K562 (cell line): ENCODE results near the gene SLCO2B1. TPM values are rescaled to one million over a fixed set of nuclear protein-coding genes. Genes with fewer than 3 reads are reported as not detected.

ENCODE experiments used
- ATAC-seq: fragments of 200-7000 bp; cut with Tn5 transposase; 3 replicates; pipeline ENCODE4 v1.9.1; 2020; ENCODE audit warnings: moderate library complexity
- BruUV-seq: library from RNA; stranded (reverse); fragments of 400-500 nt; replicated peaks from 2 replicates; lab custom pipeline; 2021; lab: Mats Ljungman, UMichigan
- CTCF ChIA-PET: fragments of 300-600 bp; formaldehyde crosslinking; extraction: SDS; loops from one replicate; lab custom pipeline; 2021; ENCODE audit warnings: low intra/inter-chr PET ratio; lab: Yijun Ruan, JAX
- POLR2A ChIA-PET: fragments of 300-600, 350-650 bp; sonication (Branson Sonifier 250); formaldehyde crosslinking; extraction: SDS; loops from one replicate; lab custom pipeline; 2021; ENCODE audit warnings: antibody characterized with exemption, inconsistent platforms; lab: Yijun Ruan, JAX
- DNase-seq, 4 experiments: peaks; one replicate each; pipeline versions ENCODE4 v3.0.0 to v3.0.0-alpha.2; 2011 to 2018; ENCODE audit warnings: low spot score in 3 of 4, mixed read lengths in 3 of 4; ENCODE audit errors: extremely low read depth in 1 of 4
- FAIRE-seq: peaks from 2 replicates; lab custom pipeline; 2011; peaks lifted over from hg19 to GRCh38; lab: Jason Lieb, UNC
- H2AFZ ChIP-seq: 2 replicates; pipeline ENCODE4 v1.6.0; 2011; ENCODE audit warnings: low read depth, low read length, control low read depth, inconsistent platforms
- H3K27ac ChIP-seq: fragments of 200-600 bp; 3 replicates; pipeline ENCODE4 v1.8.0; 2011; ENCODE audit warnings: low read depth, mild to moderate bottlenecking, control low read depth, inconsistent platforms, low read length, moderate library complexity, mixed read lengths; ENCODE audit errors: extremely low read depth
- H3K27me3 ChIP-seq, 2 experiments: fragments of 300-600 bp in 1 of 2; 2 replicates in 1 of 2; 3 replicates in 1 of 2; pipeline versions ENCODE4 v1.6.0 to v1.8.0; 2011; ENCODE audit warnings: inconsistent platforms in 2 of 2, low read length in 2 of 2, mild to moderate bottlenecking in 1 of 2, mixed read lengths in 1 of 2, moderate library complexity in 1 of 2; ENCODE audit not compliant: control insufficient read depth in 2 of 2, insufficient read depth in 2 of 2
- H3K36me3 ChIP-seq: fragments of 300-600 bp; 3 replicates; pipeline ENCODE4 v1.8.0; 2011; ENCODE audit warnings: mild to moderate bottlenecking, low read length, inconsistent platforms; ENCODE audit not compliant: control insufficient read depth, insufficient read depth
- H3K4me1 ChIP-seq, 2 experiments: fragments of 200-600 bp in 1 of 2; replicated peaks in 1 of 2; 2 replicates in 1 of 2; 3 replicates in 1 of 2; pipeline versions ENCODE4 v1.5.1 to v1.8.0; 2011; ENCODE audit warnings: inconsistent platforms in 2 of 2, low read length in 2 of 2, mild to moderate bottlenecking in 1 of 2, mixed read lengths in 1 of 2, moderate library complexity in 1 of 2; ENCODE audit not compliant: control insufficient read depth in 2 of 2, insufficient read depth in 2 of 2
- H3K4me2 ChIP-seq: 2 replicates; pipeline ENCODE4 v1.6.1; 2011; ENCODE audit warnings: low read length, control low read depth, inconsistent platforms, mixed read lengths; ENCODE audit not compliant: insufficient read depth
- H3K4me3 ChIP-seq: fragments of 200-600 bp; sonication (generic), shearing (Covaris generic); 2 replicates; pipeline ENCODE4 v1.5.1; 2016; ENCODE audit warnings: control low read depth, inconsistent platforms
- H3K79me2 ChIP-seq: fragments of 200-600 bp; 3 replicates; pipeline ENCODE4 v1.8.0; 2011; ENCODE audit warnings: low read length, inconsistent platforms; ENCODE audit not compliant: control insufficient read depth, insufficient read depth
- H3K9ac ChIP-seq, 2 experiments: 2 replicates each; pipeline versions ENCODE4 v1.6.0 to v1.6.1; 2011; ENCODE audit warnings: low read depth in 2 of 2, low read length in 2 of 2, control low read depth in 1 of 2, inconsistent platforms in 1 of 2, mild to moderate bottlenecking in 1 of 2, mixed read lengths in 1 of 2; ENCODE audit not compliant: insufficient read depth in 1 of 2
- H3K9me1 ChIP-seq: one replicate; pipeline ENCODE4 v1.6.0; 2011; ENCODE audit warnings: inconsistent platforms, mild to moderate bottlenecking, low read length, moderate library complexity; ENCODE audit not compliant: control insufficient read depth, insufficient read depth
- H3K9me3 ChIP-seq: replicated peaks from 2 replicates; pipeline ENCODE4 v1.5.1; 2011; ENCODE audit warnings: low read depth, low read length, inconsistent platforms; ENCODE audit not compliant: control insufficient read depth, insufficient read depth
- H4K20me1 ChIP-seq: replicated peaks from 2 replicates; pipeline ENCODE4 v1.6.1; 2011; ENCODE audit warnings: low read length, inconsistent platforms, mixed read lengths; ENCODE audit not compliant: control insufficient read depth, insufficient read depth
- ARID1B ChIP-seq: fragments of 450-650 bp; IDR thresholded peaks from 2 replicates; pipeline ENCODE4 v1.6.1; 2016; ENCODE audit warnings: antibody characterized with exemption, mild to moderate bottlenecking, inconsistent platforms
- ARID4B ChIP-seq: sonication (generic); formaldehyde crosslinking; IDR thresholded peaks from 2 replicates; pipeline ENCODE4 v1.8.0; 2022; ENCODE audit warnings: mild to moderate bottlenecking, missing genetic modification reagents
- CHD4 ChIP-seq: fragments of 200-600 bp; sonication (generic); IDR thresholded peaks from 3 replicates; pipeline ENCODE4 v1.6.1; 2012; ENCODE audit warnings: low read depth, mild to moderate bottlenecking, mixed read lengths, low read length, inconsistent platforms; ENCODE audit not compliant: insufficient read depth, insufficient replicate concordance, poor library complexity, severe bottlenecking
- KAT8 ChIP-seq: fragments of 450-650 bp; IDR thresholded peaks from 2 replicates; pipeline ENCODE4 v1.6.1; 2016; ENCODE audit warnings: low read depth, mild to moderate bottlenecking
- KDM4B ChIP-seq, 2 experiments: fragments of 450-650 bp in 1 of 2; sonication (generic) in 1 of 2; IDR thresholded peaks; 2 replicates each; pipeline ENCODE4 v1.6.1; 2016 to 2017; ENCODE audit warnings: borderline replicate concordance in 2 of 2, antibody characterized with exemption in 1 of 2, low read depth in 1 of 2, mild to moderate bottlenecking in 1 of 2
- NFE2L1 ChIP-seq: fragments of 450-650 bp; IDR thresholded peaks from 2 replicates; pipeline ENCODE4 v1.6.1; 2016; ENCODE audit warnings: missing genetic modification characterization, low read depth, mild to moderate bottlenecking, missing compliant biosample characterization, moderate library complexity, borderline replicate concordance
- TBP ChIP-seq: optimal IDR thresholded peaks from 2 replicates; pipeline ENCODE3; 2011; ENCODE audit warnings: low read depth, low read length, improper control_type of control experiment
- ZKSCAN1 ChIP-seq: fragments of 150-350 bp; IDR thresholded peaks from 2 replicates; pipeline ENCODE4 v1.6.1; 2016; ENCODE audit warnings: low read depth, low read length
- ZNF324 ChIP-seq: fragments of 250-450 bp; sonication (Bioruptor Pico); IDR thresholded peaks from 2 replicates; pipeline ENCODE4 v1.4.0; 2020; ENCODE audit warnings: mild to moderate bottlenecking
- ZNF551 ChIP-seq: fragments of 250-450 bp; sonication (Bioruptor Pico); IDR thresholded peaks from 2 replicates; pipeline ENCODE4 v1.5.0; 2021; ENCODE audit warnings: mild to moderate bottlenecking, moderate library complexity
- ZNF561 ChIP-seq: fragments of 450-650 bp; formaldehyde crosslinking; conservative IDR thresholded peaks from 2 replicates; pipeline ENCODE4 v1.4.0; 2020; ENCODE audit warnings: mild to moderate bottlenecking, moderate library complexity
- WGBS: fragments of 100-300 bp; shearing (Covaris generic); methylation state at CpG from one replicate; pipeline ENCODE4 v1.1.6; 2016; ENCODE audit warnings: low coverage, mixed read lengths; ENCODE audit not compliant: insufficient coverage; ENCODE audit errors: missing lambda C conversion rate; 5-methylcytosine and 5-hydroxymethylcytosine counted together
- in situ Hi-C: fragments of 300-500 bp; cut with MboI; formaldehyde crosslinking; loops from 4 replicates; pipeline ENCODE4 v1.15.0; 2018; ENCODE audit warnings: inconsistent platforms, mixed read lengths
- intact Hi-C: fragments of 100-400 bp; cut with micrococcal nuclease; formaldehyde crosslinking; loops from 2 replicates; pipeline ENCODE4 v1.14.2; 2022
- polyA plus RNA-seq, 8 experiments: library from polyadenylated mRNA; depleted of rRNA in 4 of 8; stranded (reverse) in 5 of 8; unstranded in 3 of 8; fragments of >200 nt; fragmentation: Nextera tagmentation in 2 of 8; fragmentation: Illumina TruSeq in 1 of 8; extraction: Ambion mirVana in 2 of 8; extraction: Trizol in 1 of 8; gene quantifications; 2 replicates each; pipeline versions ENCODE4 v1.2.1 to v1.2.3, GENCODE V29; 2011 to 2014; ENCODE audit warnings: inconsistent platforms in 1 of 8, missing spikeins in 1 of 8
- total RNA-seq, 7 experiments: library from RNA; depleted of rRNA in 6 of 7; stranded (reverse); fragments of >200 nt in 6 of 7; fragmentation: Illumina TruSeq in 2 of 7; extraction: Trizol in 2 of 7; gene quantifications; 2 replicates each; pipeline versions ENCODE4 v1.2.1 to v1.2.3, GENCODE V29; 2011 to 2021; ENCODE audit warnings: low replicate concordance in 1 of 7
- TF ChIP-seq, protein P1 (sequence below): fragments of 250-450 bp; sonication (Bioruptor Pico); IDR thresholded peaks from 2 replicates; pipeline ENCODE4 v1.5.0; 2020; ENCODE audit warnings: mild to moderate bottlenecking
- TF ChIP-seq, protein P2 (sequence below): sonication (generic); formaldehyde crosslinking; IDR thresholded peaks from 2 replicates; pipeline ENCODE4 v1.8.0; 2023; ENCODE audit warnings: mild to moderate bottlenecking, missing genetic modification reagents

The SLCO2B1 gene
- total and polyA plus RNA-seq, 9 of the 15 experiments (the other 6 are each of a cell fraction or from before 2014, with no cell fraction given) = 0.70 to 14.7 (median 7.6) TPM

GRCh38 chr11:75166791-75167190 is 15.9 kb downstream of the SLCO2B1 start:
- Histone ChIP-seq H3K4me1 (peaks cover 2 to 7% of the 10 kb centered on the region in 2 experiments; a peak in 4 of 5 replicates), H3K4me3 (no peak overlapping the region), H3K36me3 (no peaks in the 10 kb centered on the region), H3K9me3 (no peaks in the 10 kb centered on the region), H3K79me2 (no peaks in the 10 kb centered on the region), H4K20me1 (peaks cover 15% of the 10 kb centered on the region), H3K9me1 (no peaks in the 10 kb centered on the region)
- in situ Hi-C loops = no loop called here
- DNase-seq (no peak), ATAC-seq (no peak)
- no TSS peak for BruUV-seq
- POLR2A ChIA-PET = no interaction called here
- TF ChIP-seq ARID1B (no peak), NFE2L1 (tag) (no peak), ARID4B (CRISPR knock-in tag) (no peak), ZNF324 (CRISPR knock-in tag) (no peak), KAT8 (no peak), KDM4B (IDR thresholded peaks at IDR 0.05; ENCODE audit: borderline replicate concordance in 2 of 2, low read depth in 1 of 2) (no peak), ZNF561 (no peak), CHD4 (no peak), TBP (no peak), ZKSCAN1 (no peak), ZNF551 (no peak)
- TF ChIP-seq, protein P1, sequence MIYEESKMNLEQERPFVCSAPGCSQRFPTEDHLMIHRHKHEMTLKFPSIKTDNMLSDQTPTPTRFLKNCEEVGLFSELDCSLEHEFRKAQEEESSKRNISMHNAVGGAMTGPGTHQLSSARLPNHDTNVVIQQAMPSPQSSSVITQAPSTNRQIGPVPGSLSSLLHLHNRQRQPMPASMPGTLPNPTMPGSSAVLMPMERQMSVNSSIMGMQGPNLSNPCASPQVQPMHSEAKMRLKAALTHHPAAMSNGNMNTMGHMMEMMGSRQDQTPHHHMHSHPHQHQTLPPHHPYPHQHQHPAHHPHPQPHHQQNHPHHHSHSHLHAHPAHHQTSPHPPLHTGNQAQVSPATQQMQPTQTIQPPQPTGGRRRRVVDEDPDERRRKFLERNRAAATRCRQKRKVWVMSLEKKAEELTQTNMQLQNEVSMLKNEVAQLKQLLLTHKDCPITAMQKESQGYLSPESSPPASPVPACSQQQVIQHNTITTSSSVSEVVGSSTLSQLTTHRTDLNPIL (CRISPR knock-in tag) = no peak
- TF ChIP-seq, protein P2, sequence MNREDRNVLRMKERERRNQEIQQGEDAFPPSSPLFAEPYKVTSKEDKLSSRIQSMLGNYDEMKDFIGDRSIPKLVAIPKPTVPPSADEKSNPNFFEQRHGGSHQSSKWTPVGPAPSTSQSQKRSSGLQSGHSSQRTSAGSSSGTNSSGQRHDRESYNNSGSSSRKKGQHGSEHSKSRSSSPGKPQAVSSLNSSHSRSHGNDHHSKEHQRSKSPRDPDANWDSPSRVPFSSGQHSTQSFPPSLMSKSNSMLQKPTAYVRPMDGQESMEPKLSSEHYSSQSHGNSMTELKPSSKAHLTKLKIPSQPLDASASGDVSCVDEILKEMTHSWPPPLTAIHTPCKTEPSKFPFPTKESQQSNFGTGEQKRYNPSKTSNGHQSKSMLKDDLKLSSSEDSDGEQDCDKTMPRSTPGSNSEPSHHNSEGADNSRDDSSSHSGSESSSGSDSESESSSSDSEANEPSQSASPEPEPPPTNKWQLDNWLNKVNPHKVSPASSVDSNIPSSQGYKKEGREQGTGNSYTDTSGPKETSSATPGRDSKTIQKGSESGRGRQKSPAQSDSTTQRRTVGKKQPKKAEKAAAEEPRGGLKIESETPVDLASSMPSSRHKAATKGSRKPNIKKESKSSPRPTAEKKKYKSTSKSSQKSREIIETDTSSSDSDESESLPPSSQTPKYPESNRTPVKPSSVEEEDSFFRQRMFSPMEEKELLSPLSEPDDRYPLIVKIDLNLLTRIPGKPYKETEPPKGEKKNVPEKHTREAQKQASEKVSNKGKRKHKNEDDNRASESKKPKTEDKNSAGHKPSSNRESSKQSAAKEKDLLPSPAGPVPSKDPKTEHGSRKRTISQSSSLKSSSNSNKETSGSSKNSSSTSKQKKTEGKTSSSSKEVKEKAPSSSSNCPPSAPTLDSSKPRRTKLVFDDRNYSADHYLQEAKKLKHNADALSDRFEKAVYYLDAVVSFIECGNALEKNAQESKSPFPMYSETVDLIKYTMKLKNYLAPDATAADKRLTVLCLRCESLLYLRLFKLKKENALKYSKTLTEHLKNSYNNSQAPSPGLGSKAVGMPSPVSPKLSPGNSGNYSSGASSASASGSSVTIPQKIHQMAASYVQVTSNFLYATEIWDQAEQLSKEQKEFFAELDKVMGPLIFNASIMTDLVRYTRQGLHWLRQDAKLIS (CRISPR knock-in tag) = no peak
- TF ChIP-seq, all 486 proteins: peak for 0
- Histone ChIP-seq H3K4me2 (no peak overlapping the region), H2AFZ (no peak overlapping the region), H3K27ac (no peak overlapping the region), H3K27me3 (peaks cover 0 to 4% of the 10 kb centered on the region in 2 experiments; a peak in 1 of 5 replicates), H3K9ac (no peak overlapping the region)
- intact Hi-C loops = no loop called here
- FAIRE-seq = no peak
- CTCF ChIA-PET = no interaction called here
- 57% methylated on average over 3 of the region's 3 CpGs for WGBS
